Fibroblast of pulmonary artery (primary cell): ENCODE measurements around the gene PIK3R3.

ENCODE experiments used
- DNase-seq: peaks from one replicate; pipeline ENCODE4 v3.0.0-alpha.2; 2010; ENCODE audit warnings: low read depth
- H3K4me3 ChIP-seq: replicated peaks from 2 replicates; pipeline ENCODE4 v1.5.1; 2011; ENCODE audit warnings: low read depth, mild to moderate bottlenecking, control low read depth, low read length, moderate library complexity
- CTCF ChIP-seq: IDR thresholded peaks from 2 replicates; pipeline ENCODE4 v1.5.1; 2011; ENCODE audit warnings: mild to moderate bottlenecking, control low read depth, low read length, inconsistent platforms; ENCODE audit errors: missing control alignments

PIK3R3 gene

GRCh38 chr1:46132529-46133180 lies at the start of gene PIK3R3:
Gene PIK3R3 (minus strand): TSS chr1:46132629. CDS start chr1:46131952, 677 bp downstream.
- TF ChIP-seq CTCF = no peak
- DNase-seq = peak; percentile 99
- peak within 1 kb of the TSS; percentile 81 for H3K4me3 ChIP-seq

DNA sequence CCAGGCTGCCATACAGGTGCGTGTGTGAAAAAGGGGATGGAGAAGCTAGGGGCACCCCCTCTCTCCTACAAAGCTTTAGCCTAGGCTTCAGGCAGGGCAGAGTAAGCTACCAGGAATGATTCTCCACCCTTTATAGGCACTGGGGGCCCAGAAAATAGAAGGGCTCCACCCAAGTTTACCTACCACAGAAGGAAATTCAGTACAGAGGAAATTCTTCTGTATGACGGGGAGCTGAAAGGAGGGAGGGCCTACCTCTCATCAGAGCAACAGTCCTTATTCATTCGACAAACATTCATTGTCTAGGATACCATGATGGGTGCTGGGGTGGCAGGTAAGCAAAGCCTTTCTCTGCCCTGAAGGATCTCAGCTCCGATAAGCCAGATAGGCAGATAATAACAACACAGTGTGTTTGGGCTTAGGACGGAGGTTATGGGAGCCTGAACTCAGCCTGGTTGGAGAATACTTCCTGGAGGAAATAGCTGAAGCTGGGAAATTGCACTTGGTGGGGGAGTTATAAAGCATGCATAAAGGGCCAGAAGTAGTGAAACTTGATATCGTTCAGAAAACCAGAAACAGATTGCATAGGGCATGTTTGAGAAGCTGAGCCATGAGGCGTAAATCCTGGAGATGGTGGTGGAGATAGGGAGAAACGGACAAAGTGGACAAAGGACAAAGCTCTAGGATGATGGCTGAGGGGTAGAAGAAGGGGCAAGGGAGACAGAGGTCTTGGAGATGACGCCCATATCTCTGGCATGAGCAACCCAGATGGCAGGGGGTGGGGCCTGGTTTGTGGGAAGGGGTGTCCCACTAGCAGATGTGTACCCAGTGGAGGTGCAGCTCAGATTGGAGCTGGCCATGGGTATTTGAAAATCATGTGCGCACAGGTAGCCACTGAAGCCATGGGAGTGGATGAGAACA lies 49.2 kb upstream of the PIK3R3 start:
- H3K4me3 ChIP-seq = no peak overlapping the region
- DNase-seq = peak; percentile 31
- no peak for TF ChIP-seq CTCF

DNA sequence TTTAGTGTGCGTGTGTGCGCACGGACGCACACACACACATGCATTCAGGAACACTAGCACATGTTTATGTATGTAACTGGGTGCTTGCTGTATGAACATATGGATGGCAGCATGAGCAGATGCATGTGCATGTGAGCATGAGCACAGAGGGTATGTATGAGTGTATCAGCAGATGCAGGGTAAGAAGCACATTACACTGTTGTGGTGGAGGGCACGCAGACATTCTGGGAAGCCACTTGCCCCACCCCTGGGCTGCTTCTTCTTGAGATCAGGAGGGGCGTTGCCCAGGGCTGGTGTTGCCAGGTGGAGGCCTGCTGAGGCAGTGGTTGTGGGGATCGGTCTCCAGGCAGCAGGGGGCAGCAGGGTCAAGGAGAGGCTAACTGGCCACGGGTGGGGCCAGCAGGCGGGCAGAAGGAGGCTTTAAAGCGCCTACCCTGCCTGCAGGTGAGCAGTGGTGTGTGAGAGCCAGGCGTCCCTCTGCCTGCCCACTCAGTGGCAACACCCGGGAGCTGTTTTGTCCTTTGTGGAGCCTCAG lies 47.7 kb upstream of the PIK3R3 start:
- no peak for DNase-seq
- no peak overlapping the region for H3K4me3 ChIP-seq
- TF ChIP-seq CTCF = no peak

GRCh38 chr1:46179138-46180081 lies 47.0 kb upstream of the PIK3R3 start:
- TF ChIP-seq CTCF = peak; percentile 90
- H3K4me3 ChIP-seq = no peak overlapping the region
- peak; percentile 89 for DNase-seq

DNA sequence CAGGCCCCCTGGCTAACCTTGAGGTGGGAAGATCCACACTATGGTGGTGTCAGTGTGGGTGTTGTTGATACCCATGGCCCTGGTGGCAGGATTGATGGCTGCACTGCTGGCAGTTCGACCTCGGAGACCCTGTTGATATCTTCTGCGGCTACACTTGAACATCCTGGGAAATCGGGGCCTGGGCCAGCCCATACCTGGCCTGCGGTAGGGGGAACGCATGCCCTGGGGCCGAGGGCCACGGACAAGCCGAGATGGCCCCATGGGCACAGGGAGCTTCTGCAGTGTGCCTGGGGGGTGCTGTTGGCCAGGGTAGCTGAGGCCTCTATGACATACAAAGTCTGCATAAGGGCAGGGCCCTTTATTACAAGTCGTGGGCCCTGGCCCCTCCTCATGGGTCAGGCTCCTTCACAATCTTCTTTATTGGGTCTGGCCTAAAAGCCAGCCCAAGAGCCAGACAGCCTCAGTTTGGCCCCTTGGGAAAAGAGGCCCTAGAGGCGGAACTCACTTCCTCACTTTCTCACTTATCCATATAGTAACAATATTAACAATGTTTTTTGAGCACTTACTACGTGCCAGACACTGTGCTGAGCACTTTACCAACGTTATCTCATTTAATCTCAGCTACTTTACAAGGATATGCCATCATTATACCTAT lies 43.9 kb upstream of the PIK3R3 start, which contains the start of gene P3R3URF:
Gene P3R3URF (minus strand): TSS at position 278 of the 655 bp plus-strand sequence. CDS start 17 bp downstream, at position 261.
- no peak within 1 kb of the TSS for H3K4me3 ChIP-seq
- no peak for TF ChIP-seq CTCF
- no peak for DNase-seq

DNA sequence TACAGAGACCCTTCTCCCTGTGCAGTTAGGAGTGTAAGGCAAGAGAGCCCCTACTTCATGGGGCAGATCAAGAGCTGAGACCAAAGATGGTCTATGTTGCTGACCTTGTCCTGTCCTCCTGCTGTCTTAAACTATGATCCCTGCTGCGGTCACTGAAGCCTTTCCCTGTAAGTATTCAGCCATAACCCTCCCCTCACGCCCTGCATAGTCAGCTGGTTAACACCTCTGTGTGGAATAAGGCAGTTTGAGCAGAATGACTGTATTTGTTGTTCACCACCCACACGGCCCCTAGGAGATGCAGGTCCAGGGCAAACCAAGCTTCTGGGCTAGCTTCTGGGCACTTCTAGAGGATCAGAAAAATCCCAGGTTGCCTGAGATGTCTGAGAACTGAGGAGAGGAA lies 42.8 kb upstream of the PIK3R3 start:
- no peak for TF ChIP-seq CTCF
- DNase-seq = no peak
- no peak overlapping the region for H3K4me3 ChIP-seq
